Osteoblast (primary cell): Measurements from ENCODE around the gene HECTD2. TPM values are rescaled to one million over a fixed set of nuclear protein-coding genes. Genes with fewer than 3 reads are reported as not detected.

Experiments used
- DNase-seq: peaks from one replicate; pipeline ENCODE4 v3.0.0; 2011; ENCODE audit warnings: low spot score, mixed read lengths; ENCODE audit not compliant: insufficient read length; ENCODE audit errors: missing footprints
- H2AFZ ChIP-seq: 2 replicates; pipeline ENCODE4 v1.6.0; 2011; ENCODE audit warnings: mild to moderate bottlenecking, low read length
- H3K27ac ChIP-seq: 2 replicates; pipeline ENCODE4 v1.5.1; 2011; ENCODE audit warnings: mild to moderate bottlenecking, low read depth, low read length, moderate library complexity
- H3K27me3 ChIP-seq: 2 replicates; pipeline ENCODE4 v1.6.0; 2012; ENCODE audit warnings: mild to moderate bottlenecking, control low read depth, inconsistent platforms, low read length, moderate library complexity; ENCODE audit not compliant: insufficient read depth
- H3K36me3 ChIP-seq: 2 replicates; pipeline ENCODE4 v1.5.1; 2011; ENCODE audit warnings: mild to moderate bottlenecking, low read length, control low read depth, moderate library complexity; ENCODE audit not compliant: insufficient read depth
- H3K4me1 ChIP-seq: 2 replicates; pipeline ENCODE4 v1.5.1; 2011; ENCODE audit warnings: mild to moderate bottlenecking, low read length, control low read depth, moderate library complexity; ENCODE audit not compliant: insufficient read depth
- H3K4me2 ChIP-seq: 2 replicates; pipeline ENCODE4 v1.6.0; 2011; ENCODE audit warnings: mild to moderate bottlenecking, low read length; ENCODE audit not compliant: insufficient read depth
- H3K4me3 ChIP-seq: fragments of 200-600 bp; sonication (generic); 3 replicates; pipeline ENCODE4 v1.5.1; 2012; ENCODE audit warnings: mild to moderate bottlenecking, low read length, inconsistent platforms; ENCODE audit not compliant: insufficient read depth
- H3K79me2 ChIP-seq: 2 replicates; pipeline ENCODE4 v1.6.0; 2012; ENCODE audit warnings: mild to moderate bottlenecking, low read length, control low read depth, inconsistent platforms; ENCODE audit not compliant: insufficient read depth
- H3K9me3 ChIP-seq: 2 replicates; pipeline ENCODE4 v1.5.1; 2011; ENCODE audit warnings: low read depth, low read length, control low read depth
- H4K20me1 ChIP-seq: 2 replicates; pipeline ENCODE4 v1.6.0; 2012; ENCODE audit warnings: mild to moderate bottlenecking, low read length, control low read depth; ENCODE audit not compliant: insufficient read depth
- CTCF ChIP-seq: IDR thresholded peaks from 2 replicates; pipeline ENCODE4 v1.5.1; 2011; ENCODE audit warnings: mild to moderate bottlenecking, low read depth, low read length, moderate library complexity; ENCODE audit errors: extremely low read depth
- total RNA-seq: library from RNA; depleted of rRNA; stranded (reverse); fragments of >200 nt; gene quantifications from 2 replicates; pipeline ENCODE4 v1.2.3, GENCODE V29; 2012

The HECTD2 gene
- total RNA-seq, 1 donor: 15.9 TPM

GRCh38 chr10:91467114-91467513, 57.0 kb downstream of the HECTD2 start:
- no peak for DNase-seq
- Histone ChIP-seq H2AFZ (no peak overlapping the region), H3K9me3 (no peaks in the 10 kb centered on the region), H4K20me1 (no peaks in the 10 kb centered on the region), H3K4me2 (no peak overlapping the region), H3K4me3 (no peak overlapping the region), H3K4me1 (peaks cover 6% of the 10 kb centered on the region), H3K36me3 (peaks cover 5% of the 10 kb centered on the region), H3K27ac (no peak overlapping the region), H3K79me2 (no peaks in the 10 kb centered on the region), H3K27me3 (no peaks in the 10 kb centered on the region)
- TF ChIP-seq CTCF: no peak

- DNase-seq: no peak
- no peak overlapping the region for H3K27ac ChIP-seq
- H3K27me3 ChIP-seq: no peaks in the 10 kb centered on the region
- peaks cover 5% of the 10 kb centered on the region for H3K36me3 ChIP-seq
- no peak overlapping the region for H3K4me3 ChIP-seq
- H2AFZ ChIP-seq: no peak overlapping the region
- H3K4me2 ChIP-seq: no peak overlapping the region
- no peaks in the 10 kb centered on the region for H3K4me1 ChIP-seq
- TF ChIP-seq CTCF: no peak
- no peaks in the 10 kb centered on the region for H3K9me3 ChIP-seq
- H4K20me1 ChIP-seq: no peaks in the 10 kb centered on the region
- no peaks in the 10 kb centered on the region for H3K79me2 ChIP-seq
These were observed 61.5 kb downstream of the HECTD2 start for GRCh38 chr10:91471602-91472001.

DNA sequence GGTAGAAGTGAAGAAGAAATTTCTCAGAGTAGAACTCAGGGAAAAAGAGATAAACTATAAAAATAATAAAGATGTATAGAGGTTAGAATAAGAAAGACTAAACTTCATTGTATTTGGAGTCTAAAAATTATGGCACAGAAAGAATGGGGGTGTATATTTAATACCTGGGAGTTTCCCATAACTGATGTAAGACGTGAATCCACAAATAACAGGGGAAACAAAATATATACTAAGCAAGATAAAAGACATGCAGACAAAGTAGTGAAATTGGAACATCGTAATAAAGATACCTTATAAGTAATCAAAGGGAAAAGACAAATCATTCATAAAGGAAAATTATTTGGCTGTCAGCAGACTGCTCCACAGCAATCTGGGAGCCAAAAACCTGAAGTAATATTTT, 62.8 kb downstream of the HECTD2 start:
- no peaks in the 10 kb centered on the region for H3K4me1 ChIP-seq
- no peaks in the 10 kb centered on the region for H3K9me3 ChIP-seq
- no peak for DNase-seq
- no peak overlapping the region for H3K27ac ChIP-seq
- TF ChIP-seq CTCF: no peak
- no peaks in the 10 kb centered on the region for H3K79me2 ChIP-seq
- no peak overlapping the region for H3K4me3 ChIP-seq
- no peaks in the 10 kb centered on the region for H4K20me1 ChIP-seq
- H2AFZ ChIP-seq: no peak overlapping the region
- H3K4me2 ChIP-seq: no peak overlapping the region
- no peaks in the 10 kb centered on the region for H3K27me3 ChIP-seq
- H3K36me3 ChIP-seq: no peaks in the 10 kb centered on the region

GRCh38 chr10:91474009-91474408, 63.9 kb downstream of the HECTD2 start:
- H3K79me2 ChIP-seq: no peaks in the 10 kb centered on the region
- no peak for DNase-seq
- H3K27ac ChIP-seq: no peak overlapping the region
- no peaks in the 10 kb centered on the region for H3K9me3 ChIP-seq
- H3K4me1 ChIP-seq: no peaks in the 10 kb centered on the region
- TF ChIP-seq CTCF: no peak
- no peak overlapping the region for H2AFZ ChIP-seq
- H3K36me3 ChIP-seq: no peaks in the 10 kb centered on the region
- no peak overlapping the region for H3K4me3 ChIP-seq
- no peaks in the 10 kb centered on the region for H4K20me1 ChIP-seq
- H3K27me3 ChIP-seq: no peaks in the 10 kb centered on the region
- H3K4me2 ChIP-seq: no peak overlapping the region
